GM12878 (cell line): Measurements from ENCODE around the gene DNAJA4. TPM values are rescaled to one million over a fixed set of nuclear protein-coding genes. Genes with fewer than 3 reads are reported as not detected.

Experiments
- BMI1 ChIP-seq: fragments of 450-650 bp; IDR thresholded peaks from 2 replicates; pipeline ENCODE4 v1.6.1; 2016; ENCODE audit warnings: mild to moderate bottlenecking, moderate library complexity, borderline replicate concordance
- BRCA1 ChIP-seq: IDR thresholded peaks from 2 replicates; pipeline ENCODE4 v1.6.1; 2011; ENCODE audit warnings: low read depth, low read length, improper control_type of control experiment
- CEBPB ChIP-seq, 2 experiments: fragments of 150-350 bp in 1 of 2; IDR thresholded peaks; 2 replicates each; pipeline ENCODE4 v1.6.1; 2012 to 2014; ENCODE audit warnings: low read depth in 2 of 2, low read length in 2 of 2, borderline replicate concordance in 1 of 2, inconsistent platforms in 1 of 2
- CHD4 ChIP-seq: fragments of 200-600 bp; sonication (generic); IDR thresholded peaks from 2 replicates; pipeline ENCODE4 v1.6.1; 2016; ENCODE audit warnings: mild to moderate bottlenecking
- CREM ChIP-seq: IDR thresholded peaks from 2 replicates; pipeline ENCODE4 v1.6.1; 2014; ENCODE audit warnings: antibody characterized with exemption, low read depth
- MTA2 ChIP-seq: fragments of 450-650 bp; IDR thresholded peaks from 2 replicates; pipeline ENCODE4 v1.6.1; 2016; ENCODE audit warnings: low read depth, mild to moderate bottlenecking, moderate library complexity
- NFXL1 ChIP-seq: fragments of 450-650 bp; IDR thresholded peaks from 2 replicates; pipeline ENCODE4 v1.6.1; 2017; ENCODE audit warnings: antibody characterized with exemption, mild to moderate bottlenecking, borderline replicate concordance
- NFYA ChIP-seq: IDR thresholded peaks from 2 replicates; pipeline ENCODE4 v1.6.1; 2011; ENCODE audit warnings: low read depth, mild to moderate bottlenecking, low read length, improper control_type of control experiment, borderline replicate concordance
- PML ChIP-seq: IDR thresholded peaks from 2 replicates; pipeline ENCODE4 v1.6.1; 2012; ENCODE audit warnings: low read length, inconsistent platforms
- POLR2AphosphoS2 ChIP-seq: IDR thresholded peaks from 2 replicates; pipeline ENCODE4 v1.6.1; 2011; ENCODE audit warnings: low read depth, mild to moderate bottlenecking, low read length, improper control_type of control experiment, moderate library complexity
- POU2F2 ChIP-seq: IDR thresholded peaks from 3 replicates; pipeline ENCODE4 v1.6.1; 2011; ENCODE audit warnings: low read depth, mild to moderate bottlenecking, low read length, borderline replicate concordance
- RAD21 ChIP-seq: IDR thresholded peaks from 2 replicates; pipeline ENCODE4 v1.6.1; 2011; ENCODE audit warnings: mild to moderate bottlenecking, low read depth, low read length, moderate library complexity; ENCODE audit not compliant: insufficient read depth
- RAD51 ChIP-seq: fragments of 450-650 bp; IDR thresholded peaks from 2 replicates; pipeline ENCODE4 v1.6.1; 2016; ENCODE audit warnings: moderate library complexity, mild to moderate bottlenecking, inconsistent platforms
- RUNX3 ChIP-seq: IDR thresholded peaks from 2 replicates; pipeline ENCODE4 v1.6.1; 2012; ENCODE audit warnings: low read length, inconsistent platforms
- SMC3 ChIP-seq: IDR thresholded peaks from 2 replicates; pipeline ENCODE4 v1.6.1; 2011; ENCODE audit warnings: low read length, improper control_type of control experiment, borderline replicate concordance
- SREBF2 ChIP-seq: IDR thresholded peaks from 2 replicates; pipeline ENCODE4 v1.6.1; 2012; ENCODE audit warnings: mild to moderate bottlenecking, low read length
- STAT3 ChIP-seq: IDR thresholded peaks from 2 replicates; pipeline ENCODE4 v1.6.1; 2011; ENCODE audit warnings: low read depth, low read length, improper control_type of control experiment
- SUZ12 ChIP-seq: fragments of 200-600 bp; sonication (generic); IDR thresholded peaks from one replicate; pipeline ENCODE4 v1.6.1; 2018; ENCODE audit warnings: antibody characterized with exemption, mild to moderate bottlenecking; ENCODE audit not compliant: unreplicated experiment
- YY1 ChIP-seq: IDR thresholded peaks from 2 replicates; pipeline ENCODE4 v1.6.1; 2011; ENCODE audit warnings: low read depth, mild to moderate bottlenecking, low read length
- ZNF274 ChIP-seq: IDR thresholded peaks from one replicate; pipeline ENCODE4 v1.8.0; 2011; ENCODE audit not compliant: insufficient read length, insufficient read depth
- polyA plus RNA-seq, 11 experiments: library from polyadenylated mRNA; depleted of rRNA in 4 of 11; unstranded in 6 of 11; stranded (reverse) in 5 of 11; fragments of >200 nt; fragmentation: Nextera tagmentation in 4 of 11; fragmentation: Illumina TruSeq in 1 of 11; extraction: Ambion mirVana in 4 of 11; extraction: Trizol in 1 of 11; gene quantifications; 1 replicate in 1 of 11; 2 replicates in 10 of 11; pipeline versions ENCODE4 v1.2.1 to v1.2.3, GENCODE V29; 2011 to 2016; ENCODE audit warnings: inconsistent platforms in 2 of 11, missing spikeins in 2 of 11, low read depth in 1 of 11
- total RNA-seq, 4 experiments: library from RNA; depleted of rRNA in 3 of 4; stranded (reverse); fragments of >200 nt in 3 of 4; fragmentation: Illumina TruSeq in 1 of 4; extraction: Trizol in 1 of 4; gene quantifications; 2 replicates each; pipeline versions ENCODE4 v1.2.1 to v1.2.3, GENCODE V29; 2013 to 2021
- TF ChIP-seq, protein P1 (sequence below): fragments of 450-650 bp; IDR thresholded peaks from 2 replicates; pipeline ENCODE4 v1.6.1; 2014; ENCODE audit warnings: mild to moderate bottlenecking
- TF ChIP-seq, protein P2 (sequence below): fragments of 450-650 bp; IDR thresholded peaks from 2 replicates; pipeline ENCODE4 v1.6.1; 2016; ENCODE audit warnings: mild to moderate bottlenecking
- TF ChIP-seq, protein P3 (sequence below): fragments of 450-650 bp; IDR thresholded peaks from 2 replicates; pipeline ENCODE4 v1.6.1; 2016; ENCODE audit warnings: mild to moderate bottlenecking
- TF ChIP-seq, protein P4 (sequence below): IDR thresholded peaks from 2 replicates; pipeline ENCODE4 v1.6.1; 2011; ENCODE audit warnings: borderline replicate concordance, low read depth, mild to moderate bottlenecking, moderate library complexity, mixed read lengths, low read length; ENCODE audit not compliant: insufficient read depth; ENCODE audit errors: extremely low read length
- TF ChIP-seq, protein P5 (sequence below): IDR thresholded peaks from 2 replicates; pipeline ENCODE4 v1.6.1; 2011; ENCODE audit warnings: mild to moderate bottlenecking, low read depth, low read length, moderate library complexity; ENCODE audit not compliant: insufficient replicate concordance

Gene DNAJA4
- total and polyA plus RNA-seq, 10 of the 15 experiments (the other 5 are each of a cell fraction or from before 2014, with no cell fraction given) = 0.01 to 10.4 (median 4.1) TPM

DNA sequence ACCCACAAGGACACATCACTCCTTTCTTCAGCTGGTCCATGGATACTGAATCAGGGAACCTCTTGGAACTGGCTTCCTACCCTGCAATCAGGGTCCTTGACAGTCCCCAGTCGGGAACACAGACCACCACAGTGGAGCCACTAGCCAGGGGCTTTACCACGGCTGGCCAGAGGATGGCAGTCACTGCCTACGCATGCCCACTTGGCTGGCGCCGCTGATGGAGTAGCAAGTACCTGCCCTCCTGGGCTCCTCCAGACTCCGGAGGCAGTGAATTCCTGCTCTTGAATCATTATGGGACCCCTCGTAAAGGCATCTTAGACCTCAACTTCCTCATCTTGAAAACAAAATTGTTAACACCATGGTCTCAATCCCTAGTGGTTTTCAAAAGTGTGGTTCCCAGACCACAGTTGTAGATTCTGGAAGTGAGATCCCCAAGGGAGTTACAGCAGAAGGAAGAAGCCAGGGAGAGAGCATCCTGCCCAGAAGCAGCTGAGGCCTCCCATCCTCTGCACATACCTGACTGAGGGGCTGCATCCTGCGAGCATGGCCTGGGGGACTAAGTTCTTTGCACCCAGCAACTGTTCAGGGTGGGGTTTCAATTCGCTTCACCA lies 44.2 kb downstream of the DNAJA4 start (continued):
- TF ChIP-seq, protein P1, sequence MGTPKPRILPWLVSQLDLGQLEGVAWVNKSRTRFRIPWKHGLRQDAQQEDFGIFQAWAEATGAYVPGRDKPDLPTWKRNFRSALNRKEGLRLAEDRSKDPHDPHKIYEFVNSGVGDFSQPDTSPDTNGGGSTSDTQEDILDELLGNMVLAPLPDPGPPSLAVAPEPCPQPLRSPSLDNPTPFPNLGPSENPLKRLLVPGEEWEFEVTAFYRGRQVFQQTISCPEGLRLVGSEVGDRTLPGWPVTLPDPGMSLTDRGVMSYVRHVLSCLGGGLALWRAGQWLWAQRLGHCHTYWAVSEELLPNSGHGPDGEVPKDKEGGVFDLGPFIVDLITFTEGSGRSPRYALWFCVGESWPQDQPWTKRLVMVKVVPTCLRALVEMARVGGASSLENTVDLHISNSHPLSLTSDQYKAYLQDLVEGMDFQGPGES = no peak
- TF ChIP-seq, protein P2, sequence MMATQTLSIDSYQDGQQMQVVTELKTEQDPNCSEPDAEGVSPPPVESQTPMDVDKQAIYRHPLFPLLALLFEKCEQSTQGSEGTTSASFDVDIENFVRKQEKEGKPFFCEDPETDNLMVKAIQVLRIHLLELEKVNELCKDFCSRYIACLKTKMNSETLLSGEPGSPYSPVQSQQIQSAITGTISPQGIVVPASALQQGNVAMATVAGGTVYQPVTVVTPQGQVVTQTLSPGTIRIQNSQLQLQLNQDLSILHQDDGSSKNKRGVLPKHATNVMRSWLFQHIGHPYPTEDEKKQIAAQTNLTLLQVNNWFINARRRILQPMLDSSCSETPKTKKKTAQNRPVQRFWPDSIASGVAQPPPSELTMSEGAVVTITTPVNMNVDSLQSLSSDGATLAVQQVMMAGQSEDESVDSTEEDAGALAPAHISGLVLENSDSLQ = no peak
- TF ChIP-seq SUZ12 (no peak), NFYA (no peak), PML (no peak), STAT3 (no peak), POLR2AphosphoS2 (no peak), RUNX3 (peak; percentile 35), SMC3 (peak; percentile 69), BRCA1 (no peak), CREM (no peak), BMI1 (no peak), RAD21 (peak; percentile 85), POU2F2 (no peak), CEBPB (IDR thresholded peaks at IDR 0.05; ENCODE audit: borderline replicate concordance in 1 of 2, low read depth in 2 of 2, low read length in 2 of 2) (no peak), NFXL1 (no peak), YY1 (peak; percentile 36; the same call in 1 of the 2 replicates), SREBF2 (no peak), ZNF274 (no peak), RAD51 (no peak), CHD4 (no peak), MTA2 (no peak)
- TF ChIP-seq, protein P3, sequence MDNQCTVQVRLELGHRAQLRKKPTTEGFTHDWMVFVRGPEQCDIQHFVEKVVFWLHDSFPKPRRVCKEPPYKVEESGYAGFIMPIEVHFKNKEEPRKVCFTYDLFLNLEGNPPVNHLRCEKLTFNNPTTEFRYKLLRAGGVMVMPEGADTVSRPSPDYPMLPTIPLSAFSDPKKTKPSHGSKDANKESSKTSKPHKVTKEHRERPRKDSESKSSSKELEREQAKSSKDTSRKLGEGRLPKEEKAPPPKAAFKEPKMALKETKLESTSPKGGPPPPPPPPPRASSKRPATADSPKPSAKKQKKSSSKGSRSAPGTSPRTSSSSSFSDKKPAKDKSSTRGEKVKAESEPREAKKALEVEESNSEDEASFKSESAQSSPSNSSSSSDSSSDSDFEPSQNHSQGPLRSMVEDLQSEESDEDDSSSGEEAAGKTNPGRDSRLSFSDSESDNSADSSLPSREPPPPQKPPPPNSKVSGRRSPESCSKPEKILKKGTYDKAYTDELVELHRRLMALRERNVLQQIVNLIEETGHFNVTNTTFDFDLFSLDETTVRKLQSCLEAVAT = no peak
- TF ChIP-seq, protein P4, sequence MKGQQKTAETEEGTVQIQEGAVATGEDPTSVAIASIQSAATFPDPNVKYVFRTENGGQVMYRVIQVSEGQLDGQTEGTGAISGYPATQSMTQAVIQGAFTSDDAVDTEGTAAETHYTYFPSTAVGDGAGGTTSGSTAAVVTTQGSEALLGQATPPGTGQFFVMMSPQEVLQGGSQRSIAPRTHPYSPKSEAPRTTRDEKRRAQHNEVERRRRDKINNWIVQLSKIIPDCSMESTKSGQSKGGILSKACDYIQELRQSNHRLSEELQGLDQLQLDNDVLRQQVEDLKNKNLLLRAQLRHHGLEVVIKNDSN = no peak
- TF ChIP-seq, protein P5, sequence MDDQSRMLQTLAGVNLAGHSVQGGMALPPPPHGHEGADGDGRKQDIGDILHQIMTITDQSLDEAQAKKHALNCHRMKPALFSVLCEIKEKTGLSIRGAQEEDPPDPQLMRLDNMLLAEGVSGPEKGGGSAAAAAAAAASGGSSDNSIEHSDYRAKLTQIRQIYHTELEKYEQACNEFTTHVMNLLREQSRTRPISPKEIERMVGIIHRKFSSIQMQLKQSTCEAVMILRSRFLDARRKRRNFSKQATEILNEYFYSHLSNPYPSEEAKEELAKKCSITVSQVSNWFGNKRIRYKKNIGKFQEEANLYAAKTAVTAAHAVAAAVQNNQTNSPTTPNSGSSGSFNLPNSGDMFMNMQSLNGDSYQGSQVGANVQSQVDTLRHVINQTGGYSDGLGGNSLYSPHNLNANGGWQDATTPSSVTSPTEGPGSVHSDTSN = no peak
